Kidney epithelial cell (primary cell): Measurements from ENCODE around the gene PAK2. TPM values are rescaled to one million over a fixed set of nuclear protein-coding genes. Genes with fewer than 3 reads are reported as not detected.
A peak's percentile ranks its signal among the peaks of the same experiment; 100 is the strongest.

ENCODE experiments used
- DNase-seq: peaks from one replicate; pipeline ENCODE4 v3.0.0-alpha.2; 2010; ENCODE audit warnings: low read depth
- H3K27me3 ChIP-seq: 2 replicates; pipeline ENCODE4 v1.6.0; 2011; ENCODE audit warnings: low read length; ENCODE audit not compliant: control insufficient read depth, insufficient read depth
- H3K36me3 ChIP-seq: 2 replicates; pipeline ENCODE4 v1.5.1; 2011; ENCODE audit warnings: low read length; ENCODE audit not compliant: control insufficient read depth, insufficient read depth
- H3K4me3 ChIP-seq: 2 replicates; pipeline ENCODE4 v1.5.1; 2011; ENCODE audit warnings: low read depth, mild to moderate bottlenecking, control low read depth, low read length
- total RNA-seq: library from RNA; depleted of rRNA; stranded (reverse); fragments of >200 nt; gene quantifications from 2 replicates; pipeline ENCODE4 v1.2.3, GENCODE V29; 2015
- TF ChIP-seq, protein P1 (sequence below): IDR thresholded peaks from 2 replicates; pipeline ENCODE4 v1.5.1; 2011; ENCODE audit warnings: mild to moderate bottlenecking, moderate library complexity, low read length, control low read depth, inconsistent platforms; ENCODE audit not compliant: insufficient read depth, poor library complexity, severe bottlenecking

The PAK2 gene
- 50.6 and 51.4 TPM in 2 replicates for total RNA-seq

- TF ChIP-seq, protein P1, sequence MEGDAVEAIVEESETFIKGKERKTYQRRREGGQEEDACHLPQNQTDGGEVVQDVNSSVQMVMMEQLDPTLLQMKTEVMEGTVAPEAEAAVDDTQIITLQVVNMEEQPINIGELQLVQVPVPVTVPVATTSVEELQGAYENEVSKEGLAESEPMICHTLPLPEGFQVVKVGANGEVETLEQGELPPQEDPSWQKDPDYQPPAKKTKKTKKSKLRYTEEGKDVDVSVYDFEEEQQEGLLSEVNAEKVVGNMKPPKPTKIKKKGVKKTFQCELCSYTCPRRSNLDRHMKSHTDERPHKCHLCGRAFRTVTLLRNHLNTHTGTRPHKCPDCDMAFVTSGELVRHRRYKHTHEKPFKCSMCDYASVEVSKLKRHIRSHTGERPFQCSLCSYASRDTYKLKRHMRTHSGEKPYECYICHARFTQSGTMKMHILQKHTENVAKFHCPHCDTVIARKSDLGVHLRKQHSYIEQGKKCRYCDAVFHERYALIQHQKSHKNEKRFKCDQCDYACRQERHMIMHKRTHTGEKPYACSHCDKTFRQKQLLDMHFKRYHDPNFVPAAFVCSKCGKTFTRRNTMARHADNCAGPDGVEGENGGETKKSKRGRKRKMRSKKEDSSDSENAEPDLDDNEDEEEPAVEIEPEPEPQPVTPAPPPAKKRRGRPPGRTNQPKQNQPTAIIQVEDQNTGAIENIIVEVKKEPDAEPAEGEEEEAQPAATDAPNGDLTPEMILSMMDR = no peak
- no peaks in the 10 kb centered on the region for H3K36me3 ChIP-seq
- no peak for DNase-seq
- peak within 1 kb of the TSS; percentile 93 for H3K4me3 ChIP-seq
- H3K27me3 ChIP-seq = no peaks in the 10 kb centered on the region
Measured at GRCh38 chr3:196739671-196740480, at the start of gene PAK2. TSS of gene PAK2 (plus strand) at chr3:196739857. CDS start at chr3:196782647, 42,790 bp downstream.

GRCh38 chr3:196689941-196690660 is 49.6 kb upstream of the PAK2 start:
- Histone ChIP-seq H3K27me3 (no peaks in the 10 kb centered on the region), H3K36me3 (no peaks in the 10 kb centered on the region), H3K4me3 (no peak overlapping the region)
- TF ChIP-seq, protein P1 = no peak
- no peak for DNase-seq

- H3K27me3 ChIP-seq = no peaks in the 10 kb centered on the region
- DNase-seq = no peak
- H3K4me3 ChIP-seq = no peak overlapping the region
- TF ChIP-seq, protein P1 = no peak
- H3K36me3 ChIP-seq = no peaks in the 10 kb centered on the region
Measured at GRCh38 chr3:196691386-196691785, 48.3 kb upstream of the PAK2 start.

- DNase-seq = no peak
- TF ChIP-seq, protein P1 = no peak
- Histone ChIP-seq H3K36me3 (no peaks in the 10 kb centered on the region), H3K4me3 (no peak overlapping the region), H3K27me3 (no peaks in the 10 kb centered on the region)
Measured at GRCh38 chr3:196694202-196694638, 45.4 kb upstream of the PAK2 start.

DNA sequence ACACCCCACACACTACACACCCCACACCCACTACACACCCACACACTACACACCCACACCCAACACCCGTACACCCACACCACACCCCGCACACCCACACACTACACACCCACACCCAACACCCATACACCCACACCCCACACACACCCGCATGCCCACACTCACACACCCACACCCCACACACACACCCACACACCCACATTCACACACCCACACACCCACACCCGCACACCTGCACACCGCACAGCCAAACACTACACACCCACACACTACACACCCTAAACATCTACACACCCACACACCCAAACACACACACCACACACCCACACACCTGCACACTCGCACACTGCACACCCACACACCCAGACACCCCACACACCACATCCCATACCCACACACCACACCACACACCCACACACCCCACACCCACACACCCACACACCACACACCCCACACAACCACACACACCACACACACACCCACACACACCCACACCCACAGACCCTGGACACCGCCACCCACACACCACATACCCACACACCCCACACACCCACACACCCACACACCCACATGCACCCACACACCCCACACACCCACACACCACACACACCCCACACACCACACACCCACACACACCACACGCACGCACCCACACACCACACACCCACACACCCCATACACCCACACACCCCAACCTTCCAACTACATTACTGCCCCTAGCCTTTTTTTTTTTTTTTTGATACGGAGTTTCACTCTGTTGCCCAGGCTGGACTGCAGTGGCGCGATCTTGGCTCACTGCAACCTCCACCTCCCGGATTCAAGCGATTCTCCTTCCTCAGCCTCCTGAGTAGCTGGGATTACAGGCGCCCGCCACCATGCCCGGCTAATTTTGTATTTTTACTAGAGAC is 44.5 kb upstream of the PAK2 start:
- H3K27me3 ChIP-seq = no peaks in the 10 kb centered on the region
- no peak overlapping the region for H3K4me3 ChIP-seq
- TF ChIP-seq, protein P1 = no peak
- no peak for DNase-seq
- no peaks in the 10 kb centered on the region for H3K36me3 ChIP-seq
